Mucosa of stomach (tissue), 1 donor: ENCODE data around the gene LAIR2.
"Not testable (repeated sequence)": the region's sequence is repeated elsewhere in the genome, so short reads cannot be mapped to it uniquely, and the experiment has no call there.

Experiments
- H3K27me3 ChIP-seq: one replicate; pipeline ENCODE4 v1.7.0; 2013; ENCODE audit warnings: mild to moderate bottlenecking, low read length; ENCODE audit not compliant: control insufficient read depth, insufficient read depth
- H3K36me3 ChIP-seq: one replicate; pipeline ENCODE4 v1.7.0; 2013; ENCODE audit warnings: low read length; ENCODE audit not compliant: control insufficient read depth, insufficient read depth
- H3K4me1 ChIP-seq: one replicate; pipeline ENCODE4 v1.7.0; 2013; ENCODE audit warnings: mild to moderate bottlenecking, low read length; ENCODE audit not compliant: control insufficient read depth, insufficient read depth
- H3K4me3 ChIP-seq: one replicate; pipeline ENCODE4 v1.7.0; 2013; ENCODE audit warnings: low read length
- H3K9ac ChIP-seq: one replicate; pipeline ENCODE4 v1.7.0; 2013; ENCODE audit warnings: mild to moderate bottlenecking, low read length, moderate library complexity
- H3K9me3 ChIP-seq: one replicate; pipeline ENCODE4 v1.7.0; 2013; ENCODE audit warnings: mild to moderate bottlenecking, low read length, moderate library complexity; ENCODE audit not compliant: control insufficient read depth
- donor health status: Pancreatic carcinoma.

Gene LAIR2

GRCh38 chr19:54508487-54508886 lies 5.9 kb downstream of the LAIR2 start:
- H3K27me3 ChIP-seq, H3K36me3 ChIP-seq, H3K9ac ChIP-seq, H3K4me3 ChIP-seq, H3K9me3 ChIP-seq: not testable (repeated sequence)
- H3K4me1 ChIP-seq: peaks cover 11% of the 10 kb centered on the region

- not testable (repeated sequence) for H3K9me3 ChIP-seq, H3K4me3 ChIP-seq, H3K27me3 ChIP-seq, H3K36me3 ChIP-seq, H3K9ac ChIP-seq
- H3K4me1 ChIP-seq: peaks cover 11% of the 10 kb centered on the region
Measured at GRCh38 chr19:54509200-54509940, 6.7 kb downstream of the LAIR2 start.

- no peak overlapping the region for H3K9ac ChIP-seq
- H3K27me3 ChIP-seq: no peaks in the 10 kb centered on the region
Measured at GRCh38 chr19:54515156-54515555, 12.5 kb downstream of the LAIR2 start.

GRCh38 chr19:54517483-54517882 lies 14.9 kb downstream of the LAIR2 start:
- H3K36me3 ChIP-seq: no peaks in the 10 kb centered on the region
- no peaks in the 10 kb centered on the region for H3K4me1 ChIP-seq
- no peak overlapping the region for H3K9ac ChIP-seq
- H3K27me3 ChIP-seq: no peaks in the 10 kb centered on the region
- H3K4me3 ChIP-seq: no peak overlapping the region
- H3K9me3 ChIP-seq: no peaks in the 10 kb centered on the region

More at GRCh38 chr19:54515156-54515555, 12.5 kb downstream of the LAIR2 start:
- no peaks in the 10 kb centered on the region for H3K9me3 ChIP-seq
- H3K4me1 ChIP-seq: no peaks in the 10 kb centered on the region
- H3K36me3 ChIP-seq: no peaks in the 10 kb centered on the region
- H3K4me3 ChIP-seq: no peak overlapping the region

GRCh38 chr19:54518844-54519243 lies 16.2 kb downstream of the LAIR2 start:
- H3K4me3 ChIP-seq: no peak overlapping the region
- no peaks in the 10 kb centered on the region for H3K9me3 ChIP-seq

GRCh38 chr19:54521022-54521859 lies 18.6 kb downstream of the LAIR2 start:
- no peaks in the 10 kb centered on the region for H3K9me3 ChIP-seq
- H3K4me3 ChIP-seq: no peak overlapping the region
- no peaks in the 10 kb centered on the region for H3K36me3 ChIP-seq
- no peaks in the 10 kb centered on the region for H3K4me1 ChIP-seq
- H3K27me3 ChIP-seq: no peaks in the 10 kb centered on the region
- no peak overlapping the region for H3K9ac ChIP-seq

More at GRCh38 chr19:54518844-54519243, 16.2 kb downstream of the LAIR2 start:
- no peaks in the 10 kb centered on the region for H3K4me1 ChIP-seq
- H3K36me3 ChIP-seq: no peaks in the 10 kb centered on the region
- H3K9ac ChIP-seq: no peak overlapping the region
- H3K27me3 ChIP-seq: no peaks in the 10 kb centered on the region

- Histone ChIP-seq H3K9ac (no peak overlapping the region), H3K4me3 (no peak overlapping the region), H3K9me3 (no peaks in the 10 kb centered on the region), H3K27me3 (no peaks in the 10 kb centered on the region), H3K36me3 (no peaks in the 10 kb centered on the region), H3K4me1 (no peaks in the 10 kb centered on the region)
Measured at GRCh38 chr19:54521860-54522513, 19.4 kb downstream of the LAIR2 start.

- Histone ChIP-seq H3K36me3 (no peaks in the 10 kb centered on the region), H3K9ac (no peak overlapping the region), H3K9me3 (no peaks in the 10 kb centered on the region), H3K27me3 (no peaks in the 10 kb centered on the region), H3K4me1 (no peaks in the 10 kb centered on the region), H3K4me3 (no peak overlapping the region)
Measured at GRCh38 chr19:54523403-54523802, 20.8 kb downstream of the LAIR2 start.

GRCh38 chr19:54525636-54526035 lies 23.0 kb downstream of the LAIR2 start:
- Histone ChIP-seq H3K4me3 (no peak overlapping the region), H3K4me1 (no peaks in the 10 kb centered on the region), H3K27me3 (no peaks in the 10 kb centered on the region), H3K9ac (no peak overlapping the region), H3K9me3 (no peaks in the 10 kb centered on the region), H3K36me3 (no peaks in the 10 kb centered on the region)

- H3K27me3 ChIP-seq: no peaks in the 10 kb centered on the region
- H3K4me3 ChIP-seq: no peak overlapping the region
- H3K9ac ChIP-seq: no peak overlapping the region
- no peaks in the 10 kb centered on the region for H3K9me3 ChIP-seq
- H3K36me3 ChIP-seq: no peaks in the 10 kb centered on the region
- H3K4me1 ChIP-seq: no peaks in the 10 kb centered on the region
Measured at GRCh38 chr19:54526972-54527371, 24.3 kb downstream of the LAIR2 start.

GRCh38 chr19:54530866-54531265 lies 28.2 kb downstream of the LAIR2 start:
- Histone ChIP-seq H3K9me3 (no peaks in the 10 kb centered on the region), H3K36me3 (no peaks in the 10 kb centered on the region), H3K9ac (no peak overlapping the region), H3K4me1 (no peaks in the 10 kb centered on the region), H3K4me3 (no peak overlapping the region), H3K27me3 (no peaks in the 10 kb centered on the region)

- Histone ChIP-seq H3K36me3 (no peaks in the 10 kb centered on the region), H3K9ac (no peak overlapping the region), H3K4me1 (no peaks in the 10 kb centered on the region), H3K9me3 (no peaks in the 10 kb centered on the region), H3K27me3 (no peaks in the 10 kb centered on the region), H3K4me3 (no peak overlapping the region)
Measured at GRCh38 chr19:54532528-54532927, 29.9 kb downstream of the LAIR2 start.
